Endothelial cell of umbilical vein (primary cell): ENCODE measurements around the gene ZNF462. TPM values are rescaled to one million over a fixed set of nuclear protein-coding genes. Genes with fewer than 3 reads are reported as not detected.

Experiments used
- BruUV-seq: library from RNA; stranded (reverse); fragments of 400-500 nt; replicated peaks from 2 replicates; lab custom pipeline; 2021; lab: Mats Ljungman, UMichigan
- CTCF ChIA-PET: fragments of 300-600, 350-600 bp; sonication (Branson Sonifier 250); formaldehyde crosslinking; loops from one replicate; lab custom pipeline; 2021; ENCODE audit warnings: antibody characterized with exemption, inconsistent platforms; lab: Charles Lee
- POLR2A ChIA-PET: fragments of 300-600, 350-600 bp; sonication (Branson Sonifier 250); formaldehyde crosslinking; loops from one replicate; lab custom pipeline; 2021; ENCODE audit warnings: antibody characterized with exemption, inconsistent platforms; lab: Charles Lee
- DNase-seq: peaks from one replicate; pipeline ENCODE4 v3.0.0-alpha.2; 2011; ENCODE audit warnings: low read depth, low spot score
- FAIRE-seq: peaks from 2 replicates; lab custom pipeline; 2011; peaks lifted over from hg19 to GRCh38; lab: Jason Lieb, UNC
- H2AFZ ChIP-seq: 2 replicates; pipeline ENCODE4 v1.6.0; 2012; ENCODE audit warnings: low read depth, low read length, control low read depth, inconsistent platforms
- H3K27ac ChIP-seq: 2 replicates; pipeline ENCODE4 v1.5.1; 2011; ENCODE audit warnings: low read depth, mild to moderate bottlenecking, control low read depth, low read length, moderate library complexity; ENCODE audit not compliant: insufficient read depth
- H3K27me3 ChIP-seq, 2 experiments: 2 replicates each; pipeline versions ENCODE4 v1.6.0 to v1.6.1; 2011; ENCODE audit warnings: low read length in 2 of 2, mixed read lengths in 1 of 2; ENCODE audit not compliant: control insufficient read depth in 2 of 2, insufficient read depth in 2 of 2
- H3K36me3 ChIP-seq, 2 experiments: 2 replicates in 1 of 2; 3 replicates in 1 of 2; pipeline ENCODE4 v1.5.1; 2011; ENCODE audit warnings: low read length in 2 of 2, mild to moderate bottlenecking in 1 of 2, moderate library complexity in 1 of 2; ENCODE audit not compliant: control insufficient read depth in 2 of 2, insufficient read depth in 2 of 2; ENCODE audit errors: extremely low read depth in 1 of 2
- H3K4me1 ChIP-seq: 3 replicates; pipeline ENCODE4 v1.5.1; 2011; ENCODE audit warnings: mild to moderate bottlenecking, low read length; ENCODE audit not compliant: control insufficient read depth, insufficient read depth; ENCODE audit errors: extremely low read depth
- H3K4me2 ChIP-seq: 2 replicates; pipeline ENCODE4 v1.6.1; 2011; ENCODE audit warnings: low read length, control low read depth, mixed read lengths; ENCODE audit not compliant: insufficient read depth
- H3K4me3 ChIP-seq, 3 experiments: fragments of 200-600 bp in 1 of 3; sonication (generic), shearing (Covaris generic) in 1 of 3; replicated peaks in 1 of 3; 2 replicates each; pipeline ENCODE4 v1.5.1; 2011 to 2016; ENCODE audit warnings: control low read depth in 3 of 3, low read length in 3 of 3, mild to moderate bottlenecking in 2 of 3, inconsistent platforms in 1 of 3, low read depth in 1 of 3, moderate library complexity in 1 of 3; ENCODE audit not compliant: insufficient read depth in 1 of 3
- H3K79me2 ChIP-seq: 2 replicates; pipeline ENCODE4 v1.6.0; 2012; ENCODE audit warnings: low read length, inconsistent platforms; ENCODE audit not compliant: control insufficient read depth, insufficient read depth
- H3K9ac ChIP-seq: replicated peaks from 2 replicates; pipeline ENCODE3; 2011; ENCODE audit warnings: low read length, control low read depth; ENCODE audit not compliant: insufficient read depth; ENCODE audit errors: extremely low read depth
- H3K9me1 ChIP-seq: replicated peaks from 3 replicates; pipeline ENCODE4 v1.6.0; 2011; ENCODE audit warnings: mild to moderate bottlenecking, low read length; ENCODE audit not compliant: control insufficient read depth, insufficient read depth; ENCODE audit errors: extremely low read depth
- H3K9me3 ChIP-seq: replicated peaks from 2 replicates; pipeline ENCODE4 v1.5.1; 2012; ENCODE audit warnings: low read length, inconsistent platforms; ENCODE audit not compliant: control insufficient read depth, insufficient read depth
- H4K20me1 ChIP-seq: replicated peaks from 2 replicates; pipeline ENCODE3; 2011; ENCODE audit warnings: mild to moderate bottlenecking, low read length; ENCODE audit not compliant: control insufficient read depth, insufficient read depth; ENCODE audit errors: extremely low read depth
- CTCF ChIP-seq, 2 donors: IDR thresholded peaks; 1 replicate in 1 of 2; 2 replicates in 1 of 2; pipeline ENCODE4 v1.5.1; 2011; ENCODE audit warnings: low read length in 2 of 2, mild to moderate bottlenecking in 2 of 2, moderate library complexity in 2 of 2, control low read depth in 1 of 2, inconsistent platforms in 1 of 2, low read depth in 1 of 2; ENCODE audit not compliant: insufficient read depth in 1 of 2; ENCODE audit errors: extremely low read depth in 1 of 2
- EZH2 ChIP-seq: IDR thresholded peaks from 2 replicates; pipeline ENCODE4 v1.6.1; 2012; ENCODE audit warnings: borderline replicate concordance, low read depth, mild to moderate bottlenecking, moderate library complexity, low read length, inconsistent platforms; ENCODE audit not compliant: severe bottlenecking
- FOS ChIP-seq: IDR thresholded peaks from 2 replicates; pipeline ENCODE4 v1.6.1; 2011; ENCODE audit warnings: mild to moderate bottlenecking, low read length, moderate library complexity, borderline replicate concordance; ENCODE audit not compliant: insufficient read depth
- GATA2 ChIP-seq: IDR thresholded peaks from 2 replicates; pipeline ENCODE4 v1.7.0; 2011; ENCODE audit warnings: low read depth, mild to moderate bottlenecking, moderate library complexity, mixed read lengths, low read length; ENCODE audit not compliant: insufficient read length, insufficient read depth
- JUN ChIP-seq: IDR thresholded peaks from 2 replicates; pipeline ENCODE4 v1.6.1; 2011; ENCODE audit warnings: borderline replicate concordance, low read depth; ENCODE audit not compliant: insufficient read length, insufficient read depth
- MAX ChIP-seq: IDR thresholded peaks from 2 replicates; pipeline ENCODE4 v1.6.1; 2011; ENCODE audit not compliant: insufficient read depth, insufficient read length
- MYC ChIP-seq: IDR thresholded peaks from one replicate; pipeline ENCODE4 v1.6.1; 2011; ENCODE audit warnings: mild to moderate bottlenecking, low read depth, low read length
- POLR2A ChIP-seq: IDR thresholded peaks from 2 replicates; pipeline ENCODE4 v1.6.1; 2012; ENCODE audit warnings: low read depth, mild to moderate bottlenecking, control low read depth, low read length
- POLR2AphosphoS5 ChIP-seq: IDR thresholded peaks from 2 replicates; pipeline ENCODE4 v1.6.1; 2012; ENCODE audit warnings: low read depth, mild to moderate bottlenecking, control low read depth, low read length, moderate library complexity; ENCODE audit not compliant: insufficient read depth
- dilution Hi-C: fragments of 300-500 bp; cut with MboI; formaldehyde crosslinking; loops from one replicate; pipeline ENCODE4 v1.15.0; 2019; ENCODE audit warnings: low sequenced_read_pairs; ENCODE audit not compliant: extremely low pct_ligation_motif_present
- intact Hi-C: fragments of 100-400 bp; cut with micrococcal nuclease; formaldehyde crosslinking; loops from one replicate; pipeline ENCODE4 v1.10.0; 2022
- polyA plus RNA-seq, 4 experiments: library from polyadenylated mRNA; depleted of rRNA in 3 of 4; stranded (reverse) in 3 of 4; unstranded in 1 of 4; fragments of >200 nt; gene quantifications; 2 replicates each; pipeline versions ENCODE4 v1.2.1 to v1.2.3, GENCODE V29; 2011 to 2012; ENCODE audit warnings: missing spikeins in 1 of 4
- total RNA-seq: library from RNA; stranded (reverse); gene quantifications from 2 replicates; pipeline ENCODE4 v1.2.3, GENCODE V29; 2021

The ZNF462 gene
- total and polyA plus RNA-seq, 2 donors (not counting 3 experiments of a cell fraction or from before 2014, with no cell fraction given) = 6.2 to 24.7 TPM

GRCh38 chr9:107020040-107020530, 157.1 kb downstream of the ZNF462 start:
- no peak for FAIRE-seq
- H3K36me3 ChIP-seq = no peaks in the 10 kb centered on the region
- H3K79me2 ChIP-seq = no peaks in the 10 kb centered on the region
- ChIA-PET CTCF (no interaction called here), POLR2A (no interaction called here)
- H3K9me1 ChIP-seq = no peaks in the 10 kb centered on the region
- H3K4me1 ChIP-seq = no peaks in the 10 kb centered on the region
- DNase-seq = no peak
- no peak overlapping the region for H3K4me2 ChIP-seq
- H3K27ac ChIP-seq = no peak overlapping the region
- no peaks in the 10 kb centered on the region for H4K20me1 ChIP-seq
- no TSS peak for BruUV-seq
- no peaks in the 10 kb centered on the region for H3K9me3 ChIP-seq
- H3K9ac ChIP-seq = no peak overlapping the region
- H2AFZ ChIP-seq = no peak overlapping the region
- no peaks in the 10 kb centered on the region for H3K27me3 ChIP-seq
- intact Hi-C loops (no loop called here), dilution Hi-C loops (no loop called here)
- no peak for TF ChIP-seq FOS
- TF ChIP-seq EZH2 = no peak
- TF ChIP-seq POLR2AphosphoS5 = no peak
- no peak for TF ChIP-seq POLR2A
- TF ChIP-seq GATA2 = no peak
- no peak for TF ChIP-seq JUN
- TF ChIP-seq MAX = no peak
- no peak for TF ChIP-seq MYC
- TF ChIP-seq CTCF (IDR thresholded peaks at IDR 0.05; ENCODE audit: extremely low read depth in 1 of 2, insufficient read depth in 1 of 2, low read depth in 1 of 2, low read length in 2 of 2) = no peak
- H3K4me3 ChIP-seq = no peak overlapping the region
